Uterus (tissue), 2 donors: ENCODE data around the gene MFAP4.

Experiments used
- CTCF ChIP-seq, 4 experiments: fragments of 200-600 bp in 2 of 4; fragments of 450-650 bp in 2 of 4; sonication (generic) in 2 of 4; IDR thresholded peaks; one replicate each; pipeline ENCODE4 v1.5.1; 2016 to 2019; ENCODE audit warnings: antibody characterized with exemption in 4 of 4, mild to moderate bottlenecking in 2 of 4, moderate library complexity in 1 of 4
- POLR2A ChIP-seq, 2 donors: fragments of 450-650 bp; IDR thresholded peaks; one replicate each; pipeline ENCODE4 v1.6.1; 2016; ENCODE audit warnings: antibody characterized with exemption in 2 of 2, mild to moderate bottlenecking in 1 of 2, moderate library complexity in 1 of 2

- no peak for TF ChIP-seq CTCF (IDR thresholded peaks at IDR 0.05)
- TF ChIP-seq POLR2A (IDR thresholded peaks at IDR 0.05) = no peak
Measured at GRCh38 chr17:19372011-19372370, 15.0 kb downstream of the MFAP4 start.
